ENCODE measurements around the gene PPP1R12C. TPM values are rescaled to one million over a fixed set of nuclear protein-coding genes. Genes with fewer than 3 reads are reported as not detected.

The PPP1R12C gene
- total RNA-seq, 1 donor from 2014 or later = 21.8 TPM

DNA sequence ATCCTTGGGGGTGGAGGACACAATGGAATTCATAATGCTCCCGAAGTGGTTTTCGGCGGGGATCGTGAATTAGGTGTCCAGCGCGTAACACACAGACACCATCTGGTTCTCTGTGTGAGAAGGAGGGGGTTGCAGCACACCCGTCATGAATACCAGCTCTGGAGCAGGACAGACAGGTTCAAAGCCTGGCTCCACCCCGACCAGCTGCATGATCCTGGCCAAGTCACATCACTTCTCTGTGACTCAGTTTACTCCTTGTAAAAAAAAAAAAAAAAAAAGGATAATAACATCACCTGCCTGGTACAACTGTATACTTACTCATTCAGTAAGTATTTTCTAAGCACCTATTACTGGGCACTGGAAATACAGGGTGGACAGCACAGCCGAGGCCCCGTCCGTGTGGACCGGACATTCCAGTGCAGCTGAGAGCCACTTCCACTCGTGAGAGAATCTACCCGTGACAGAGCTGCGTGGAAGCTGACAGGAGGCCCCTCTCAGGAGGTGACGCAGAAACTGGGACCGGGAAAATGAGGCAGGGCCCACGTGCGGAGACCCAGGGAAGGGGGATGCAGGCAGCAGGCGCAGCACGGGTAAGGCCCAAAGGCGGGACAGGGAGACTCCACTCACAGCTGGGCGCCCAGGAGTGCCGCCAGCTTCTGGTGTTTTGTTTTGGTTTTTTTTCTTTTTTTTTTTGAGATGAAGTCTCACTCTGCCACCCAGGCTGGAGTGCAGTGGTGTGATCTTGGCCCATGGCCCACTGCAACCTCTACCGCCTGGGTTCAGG lies 66.5 kb downstream of the PPP1R12C start:
- peaks cover 2% of the 10 kb centered on the region for H3K27me3 Mint-ChIP-seq (ENCODE audit: insufficient read depth, low read depth)
- Histone ChIP-seq H3K4me1 (no peaks in the 10 kb centered on the region), H3K4me3 (no peak overlapping the region), H2AFZ (replicated peaks) (no peak overlapping the region), H3F3A (ENCODE audit: low read depth) (no peaks in the 10 kb centered on the region), H3K36me3 (no peaks in the 10 kb centered on the region), H3K9ac (no peak overlapping the region), H3K27me3 (no peaks in the 10 kb centered on the region), H4K20me1 (ENCODE audit: low read depth) (no peaks in the 10 kb centered on the region), H3K27ac (no peak overlapping the region), H3K4me2 (no peak overlapping the region), H3K9me3 (ENCODE audit: low read depth) (no peaks in the 10 kb centered on the region), H3K79me2 (ENCODE audit: low read depth) (no peaks in the 10 kb centered on the region)
- H3K27ac Mint-ChIP-seq = no peak overlapping the region
- H3K36me3 Mint-ChIP-seq = peaks cover 15% of the 10 kb centered on the region
- H3K4me3 Mint-ChIP-seq = no peak overlapping the region
- TF ChIP-seq EZH2phosphoT487 (IDR thresholded peaks at IDR 0.05) = no peak
- H3K9me3 Mint-ChIP-seq = no peaks in the 10 kb centered on the region
- no peaks in the 10 kb centered on the region for H3K4me1 Mint-ChIP-seq
- DNase-seq (ENCODE audit: low spot score) = no peak

DNA sequence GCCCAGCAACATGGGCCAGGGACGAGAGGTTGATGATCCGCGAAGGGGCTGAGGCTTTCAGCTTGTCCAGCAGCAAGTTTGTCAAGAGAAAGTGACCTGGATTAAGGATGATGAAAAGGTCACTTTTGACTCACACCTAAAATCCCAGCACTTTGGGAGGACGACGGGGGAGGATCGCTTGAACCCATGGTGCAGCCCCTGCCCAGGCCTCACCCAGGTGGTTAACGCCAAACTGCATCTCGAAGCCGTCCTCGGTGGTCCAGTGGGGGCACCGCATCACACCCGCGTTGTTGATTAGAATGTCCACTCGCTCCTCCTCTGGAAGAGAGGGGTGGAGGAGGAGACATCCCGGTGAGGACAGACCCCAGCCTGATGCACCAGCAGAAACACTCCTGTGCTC lies 69.0 kb downstream of the PPP1R12C start:
- Histone ChIP-seq H3K9me3 (ENCODE audit: low read depth) (no peaks in the 10 kb centered on the region), H3K4me2 (no peak overlapping the region), H3K36me3 (no peaks in the 10 kb centered on the region), H4K20me1 (ENCODE audit: low read depth) (no peaks in the 10 kb centered on the region), H3K27me3 (no peaks in the 10 kb centered on the region), H2AFZ (replicated peaks) (no peak overlapping the region), H3K9ac (no peak overlapping the region), H3K27ac (no peak overlapping the region), H3K79me2 (ENCODE audit: low read depth) (no peaks in the 10 kb centered on the region), H3K4me3 (no peak overlapping the region), H3K4me1 (no peaks in the 10 kb centered on the region), H3F3A (ENCODE audit: low read depth) (no peaks in the 10 kb centered on the region)
- TF ChIP-seq EZH2phosphoT487 (IDR thresholded peaks at IDR 0.05) (no peak), EZH2 (IDR thresholded peaks at IDR 0.05) (no peak)
- TF ChIP-seq, protein P1, sequence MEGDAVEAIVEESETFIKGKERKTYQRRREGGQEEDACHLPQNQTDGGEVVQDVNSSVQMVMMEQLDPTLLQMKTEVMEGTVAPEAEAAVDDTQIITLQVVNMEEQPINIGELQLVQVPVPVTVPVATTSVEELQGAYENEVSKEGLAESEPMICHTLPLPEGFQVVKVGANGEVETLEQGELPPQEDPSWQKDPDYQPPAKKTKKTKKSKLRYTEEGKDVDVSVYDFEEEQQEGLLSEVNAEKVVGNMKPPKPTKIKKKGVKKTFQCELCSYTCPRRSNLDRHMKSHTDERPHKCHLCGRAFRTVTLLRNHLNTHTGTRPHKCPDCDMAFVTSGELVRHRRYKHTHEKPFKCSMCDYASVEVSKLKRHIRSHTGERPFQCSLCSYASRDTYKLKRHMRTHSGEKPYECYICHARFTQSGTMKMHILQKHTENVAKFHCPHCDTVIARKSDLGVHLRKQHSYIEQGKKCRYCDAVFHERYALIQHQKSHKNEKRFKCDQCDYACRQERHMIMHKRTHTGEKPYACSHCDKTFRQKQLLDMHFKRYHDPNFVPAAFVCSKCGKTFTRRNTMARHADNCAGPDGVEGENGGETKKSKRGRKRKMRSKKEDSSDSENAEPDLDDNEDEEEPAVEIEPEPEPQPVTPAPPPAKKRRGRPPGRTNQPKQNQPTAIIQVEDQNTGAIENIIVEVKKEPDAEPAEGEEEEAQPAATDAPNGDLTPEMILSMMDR (IDR thresholded peaks at IDR 0.05) = no peak
- Mint-ChIP-seq H3K4me3 (no peak overlapping the region), H3K9me3 (no peaks in the 10 kb centered on the region), H3K27ac (no peak overlapping the region), H3K4me1 (no peaks in the 10 kb centered on the region), H3K27me3 (ENCODE audit: insufficient read depth, low read depth) (peaks cover 4% of the 10 kb centered on the region), H3K36me3 (peaks cover 15% of the 10 kb centered on the region)
- DNase-seq (ENCODE audit: low spot score) = no peak

DNA sequence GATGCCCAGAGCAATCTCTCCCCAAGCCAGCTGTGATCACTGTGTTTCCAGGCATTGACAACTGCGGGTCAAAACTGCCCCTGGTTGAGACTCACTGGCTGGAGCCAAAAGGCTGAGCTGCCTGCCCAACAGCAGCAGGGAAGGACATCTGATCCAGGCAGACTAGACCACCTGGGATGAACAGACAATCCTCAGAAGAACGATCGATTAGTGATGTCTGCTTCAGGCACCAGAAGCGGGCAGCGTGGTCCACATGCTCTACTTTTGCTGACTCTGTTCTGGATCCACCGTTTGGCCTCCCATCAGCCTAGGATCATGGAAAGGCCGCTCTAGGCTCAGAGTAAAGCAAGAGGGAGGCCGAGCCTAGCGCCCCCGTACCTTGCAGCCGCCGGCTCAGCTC lies 69.5 kb downstream of the PPP1R12C start:
- Histone ChIP-seq H3K4me1 (no peaks in the 10 kb centered on the region), H3F3A (ENCODE audit: low read depth) (no peaks in the 10 kb centered on the region), H3K79me2 (ENCODE audit: low read depth) (no peaks in the 10 kb centered on the region), H3K27me3 (no peaks in the 10 kb centered on the region), H4K20me1 (ENCODE audit: low read depth) (no peaks in the 10 kb centered on the region), H3K4me3 (no peak overlapping the region), H3K4me2 (no peak overlapping the region), H2AFZ (replicated peaks) (no peak overlapping the region), H3K36me3 (no peaks in the 10 kb centered on the region), H3K9me3 (ENCODE audit: low read depth) (no peaks in the 10 kb centered on the region), H3K9ac (no peak overlapping the region), H3K27ac (no peak overlapping the region)
- TF ChIP-seq, protein P1 (IDR thresholded peaks at IDR 0.05) = no peak
- TF ChIP-seq EZH2phosphoT487 (IDR thresholded peaks at IDR 0.05) (no peak), EZH2 (IDR thresholded peaks at IDR 0.05) (no peak)
- Mint-ChIP-seq H3K9me3 (no peaks in the 10 kb centered on the region), H3K4me1 (no peaks in the 10 kb centered on the region), H3K27me3 (ENCODE audit: insufficient read depth, low read depth) (peaks cover 4% of the 10 kb centered on the region), H3K36me3 (peaks cover 13% of the 10 kb centered on the region), H3K27ac (no peak overlapping the region), H3K4me3 (no peak overlapping the region)
- no peak for DNase-seq (ENCODE audit: low spot score)

DNA sequence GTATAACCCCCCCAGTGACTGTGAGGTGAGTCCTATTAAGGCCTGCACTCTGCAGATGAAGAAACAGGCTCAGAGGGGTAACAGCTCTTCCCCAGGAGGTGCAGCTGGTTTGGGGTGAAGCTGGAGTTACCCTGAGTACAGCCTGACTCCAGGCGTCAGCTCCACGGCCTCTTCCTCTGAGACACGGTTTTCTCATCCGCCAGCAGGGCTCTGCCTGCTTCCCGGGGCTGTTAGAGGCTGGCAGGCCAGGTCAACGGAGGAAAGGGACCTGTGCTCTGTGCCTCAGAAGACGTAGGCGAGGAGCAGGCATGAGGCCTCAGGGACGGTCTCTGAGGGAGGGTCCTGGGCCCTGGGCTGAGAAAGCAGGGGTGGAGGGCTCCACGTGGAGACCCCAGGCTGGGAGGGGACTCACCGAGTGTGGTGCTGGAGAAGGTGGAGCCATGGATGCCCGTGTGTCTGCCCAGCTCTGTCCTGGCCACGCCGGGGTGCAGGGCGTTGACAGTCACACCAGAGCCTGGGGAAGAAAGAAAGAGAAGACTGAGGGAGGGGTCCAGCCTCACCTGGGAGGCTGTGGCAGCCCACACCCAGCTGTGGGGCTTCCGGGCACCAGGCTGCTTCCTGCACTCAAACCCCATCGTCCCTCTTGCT lies 70.3 kb downstream of the PPP1R12C start:
- H3K4me2 ChIP-seq = no peak overlapping the region
- no peak overlapping the region for H3K9ac ChIP-seq
- H3K27me3 Mint-ChIP-seq (ENCODE audit: insufficient read depth, low read depth) = peaks cover 5% of the 10 kb centered on the region
- no peaks in the 10 kb centered on the region for H3K36me3 ChIP-seq
- no peak overlapping the region for H3K4me3 ChIP-seq
- no peaks in the 10 kb centered on the region for H4K20me1 ChIP-seq (ENCODE audit: low read depth)
- H3K79me2 ChIP-seq (ENCODE audit: low read depth) = no peaks in the 10 kb centered on the region
- H3K4me1 Mint-ChIP-seq = no peaks in the 10 kb centered on the region
- H3K9me3 ChIP-seq (ENCODE audit: low read depth) = no peaks in the 10 kb centered on the region
- no peak overlapping the region for H3K4me3 Mint-ChIP-seq
- no peaks in the 10 kb centered on the region for H3F3A ChIP-seq (ENCODE audit: low read depth)
- no peaks in the 10 kb centered on the region for H3K4me1 ChIP-seq
- no peaks in the 10 kb centered on the region for H3K27me3 ChIP-seq
- TF ChIP-seq, protein P1 (IDR thresholded peaks at IDR 0.05) = no peak
- TF ChIP-seq EZH2phosphoT487 (IDR thresholded peaks at IDR 0.05) (no peak), EZH2 (IDR thresholded peaks at IDR 0.05) (no peak)
- no peak overlapping the region for H3K27ac Mint-ChIP-seq
- no peaks in the 10 kb centered on the region for H3K9me3 Mint-ChIP-seq
- no peak overlapping the region for H2AFZ ChIP-seq (replicated peaks)
- peaks cover 11% of the 10 kb centered on the region for H3K36me3 Mint-ChIP-seq
- no peak for DNase-seq (ENCODE audit: low spot score)
- H3K27ac ChIP-seq = no peak overlapping the region

Data from neural progenitor cell (in vitro differentiated cells).